Measurements from ENCODE around the gene VTI1A.
A peak's percentile ranks its signal among the peaks of the same experiment; 100 is the strongest.

The VTI1A gene

GRCh38 chr10:112779025-112779770, 332.2 kb downstream of the VTI1A start:
- no peak for DNase-seq (ENCODE audit: low spot score)

GRCh38 chr10:112782200-112782907, 335.3 kb downstream of the VTI1A start:
- no peak for DNase-seq (ENCODE audit: low spot score)

DNA sequence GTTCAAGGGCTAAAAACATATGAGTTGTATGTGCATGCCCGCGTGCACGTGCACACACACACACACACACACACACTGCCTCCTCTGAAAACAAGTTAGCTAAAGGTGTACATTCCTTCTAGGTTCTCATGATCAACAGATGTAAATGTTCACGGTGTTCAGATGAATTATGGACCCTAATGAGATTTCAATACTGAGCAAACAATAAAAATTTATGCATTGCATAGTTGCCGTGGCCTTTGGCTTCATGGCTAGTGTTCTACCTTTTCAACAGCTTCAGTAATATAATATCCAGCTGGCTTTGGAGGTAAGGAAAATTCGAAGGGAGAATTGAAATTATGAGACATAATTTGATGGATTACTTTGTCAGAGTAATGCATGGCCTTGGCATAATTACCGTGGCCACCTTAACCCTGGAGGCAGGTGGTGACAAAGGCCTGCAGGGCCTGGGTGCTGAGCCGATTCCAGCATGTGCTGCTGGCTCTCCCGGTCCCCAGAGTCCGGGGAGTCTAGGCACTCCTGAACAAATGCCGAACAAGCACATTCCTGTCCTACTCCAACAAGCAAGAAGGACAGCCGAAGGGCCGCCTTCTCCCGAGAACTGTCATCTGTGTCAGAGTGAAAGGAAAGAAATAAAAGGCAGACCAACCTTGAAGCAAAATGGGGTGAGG, 336.5 kb downstream of the VTI1A start:
- peak; percentile 39 for DNase-seq (ENCODE audit: low spot score)

DNA sequence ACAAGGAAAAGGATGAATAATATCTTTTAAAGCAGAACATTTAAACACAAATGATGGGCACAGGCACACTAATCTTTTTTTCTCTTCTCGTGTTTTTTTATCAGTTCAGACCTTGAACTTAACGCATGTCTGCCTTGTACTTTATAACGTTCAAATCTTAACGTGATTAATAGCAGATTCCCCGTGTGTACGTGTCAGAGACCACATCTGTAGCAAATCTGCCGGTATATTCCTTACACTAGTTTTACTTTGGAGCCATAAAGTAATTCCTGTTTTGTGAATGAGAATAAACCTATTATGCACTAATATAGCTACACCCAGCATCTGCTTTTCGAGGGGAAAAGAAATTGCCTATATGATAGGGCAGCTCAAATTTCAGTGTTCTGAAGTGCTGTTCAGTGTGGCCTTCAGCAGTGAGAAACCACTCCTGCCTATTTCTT, 337.0 kb downstream of the VTI1A start:
- DNase-seq (ENCODE audit: low spot score), result no peak

DNA sequence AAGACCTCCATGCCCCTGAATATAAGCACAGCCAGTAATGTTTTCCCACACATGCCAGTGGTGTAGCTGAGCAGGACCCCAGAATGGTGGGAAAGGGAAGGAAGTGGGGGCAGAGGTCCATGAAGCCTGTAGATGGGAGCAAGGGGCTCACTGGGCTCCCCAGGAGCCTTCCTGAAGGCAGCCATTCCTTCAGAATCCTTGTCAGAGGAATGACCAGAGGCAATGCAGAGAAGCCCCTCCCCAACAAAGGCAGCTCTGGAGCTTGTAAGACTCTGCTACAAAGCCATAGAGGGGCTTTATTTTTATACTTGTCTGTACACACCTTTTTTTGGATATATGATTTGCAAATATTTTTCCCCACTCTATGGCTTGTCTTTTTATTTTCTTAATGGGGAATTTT, 338.1 kb downstream of the VTI1A start:
- no peak for DNase-seq (ENCODE audit: low spot score)

- no peak for DNase-seq (ENCODE audit: low spot score)
Measured at GRCh38 chr10:112789248-112789647, 342.2 kb downstream of the VTI1A start.

- DNase-seq (ENCODE audit: low spot score), result no peak
Measured at GRCh38 chr10:112790030-112790429, 343.0 kb downstream of the VTI1A start.

DNA sequence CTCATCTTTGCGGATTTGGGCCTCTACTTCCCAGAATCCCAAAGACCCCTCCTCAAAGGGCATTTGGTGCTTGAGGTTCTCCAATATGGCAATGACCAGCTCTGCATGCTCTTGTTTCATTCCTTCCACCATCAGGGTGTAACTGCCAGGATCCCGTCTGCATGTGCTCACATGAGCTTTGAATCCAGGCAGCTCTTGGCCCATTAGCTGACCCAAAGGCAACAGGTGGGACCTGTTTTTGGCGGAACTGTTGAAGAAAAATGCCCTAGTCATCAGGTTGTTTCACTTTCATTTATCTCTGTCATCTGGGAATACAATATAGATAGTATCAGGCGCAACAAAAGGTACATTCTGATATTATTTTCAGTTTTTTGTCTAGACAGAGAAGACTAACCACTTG, 343.9 kb downstream of the VTI1A start:
- no peak for DNase-seq (ENCODE audit: low spot score)

- DNase-seq (ENCODE audit: low spot score), result no peak
Measured at GRCh38 chr10:112791447-112791846, 344.4 kb downstream of the VTI1A start.

GRCh38 chr10:112792487-112793201, 345.6 kb downstream of the VTI1A start:
- peak; percentile 57 for DNase-seq (ENCODE audit: low spot score)

GRCh38 chr10:112793202-112793921, 346.3 kb downstream of the VTI1A start:
- DNase-seq (ENCODE audit: low spot score), result peak; percentile 46

- no peak for DNase-seq (ENCODE audit: low spot score)
Measured at GRCh38 chr10:112794201-112794600, 347.2 kb downstream of the VTI1A start.

- DNase-seq (ENCODE audit: low spot score), result no peak
Measured at GRCh38 chr10:112795067-112795466, 348.1 kb downstream of the VTI1A start.

DNA sequence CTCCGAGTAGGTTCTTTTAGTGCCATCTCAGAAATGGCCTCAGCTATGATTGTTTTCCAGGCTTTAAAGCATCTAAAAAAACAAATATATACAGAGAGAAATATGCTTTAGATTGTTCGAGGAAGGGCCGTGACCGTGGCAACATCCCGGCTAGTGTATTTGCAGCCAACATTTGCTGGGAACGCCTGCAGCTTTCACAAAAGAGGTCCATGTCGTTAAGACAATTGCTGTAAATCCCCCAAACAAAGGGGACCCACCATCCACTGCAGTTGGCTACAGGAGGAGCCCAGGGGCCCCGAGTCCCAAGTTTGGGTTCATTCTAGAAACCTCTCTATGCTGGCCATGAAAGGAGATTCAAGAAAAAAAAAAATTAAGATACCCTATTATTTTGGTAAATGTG, 350.2 kb downstream of the VTI1A start:
- no peak for DNase-seq (ENCODE audit: low spot score)

GRCh38 chr10:112797855-112798254, 350.8 kb downstream of the VTI1A start:
- no peak for DNase-seq (ENCODE audit: low spot score)

DNA sequence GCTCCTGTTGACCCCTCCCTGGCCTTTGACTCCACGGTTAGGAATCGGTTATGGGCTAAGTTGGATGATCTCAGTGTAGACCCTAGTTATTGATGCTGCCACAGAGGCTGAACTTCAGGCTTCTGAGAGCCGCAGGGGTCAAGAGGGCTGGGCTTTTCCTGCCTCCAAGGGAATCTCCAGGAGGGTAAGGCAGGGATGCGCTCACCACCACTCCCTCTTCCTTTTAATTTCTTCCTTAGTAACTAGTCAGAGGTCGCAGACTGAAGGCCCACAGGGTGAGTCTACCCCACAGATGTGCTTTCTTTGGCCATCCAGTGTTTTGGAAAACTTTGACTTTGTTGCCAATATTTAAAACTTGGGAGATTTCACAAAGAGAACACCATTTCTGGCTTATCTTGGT, 352.0 kb downstream of the VTI1A start:
- no peak for DNase-seq (ENCODE audit: low spot score)

DNA sequence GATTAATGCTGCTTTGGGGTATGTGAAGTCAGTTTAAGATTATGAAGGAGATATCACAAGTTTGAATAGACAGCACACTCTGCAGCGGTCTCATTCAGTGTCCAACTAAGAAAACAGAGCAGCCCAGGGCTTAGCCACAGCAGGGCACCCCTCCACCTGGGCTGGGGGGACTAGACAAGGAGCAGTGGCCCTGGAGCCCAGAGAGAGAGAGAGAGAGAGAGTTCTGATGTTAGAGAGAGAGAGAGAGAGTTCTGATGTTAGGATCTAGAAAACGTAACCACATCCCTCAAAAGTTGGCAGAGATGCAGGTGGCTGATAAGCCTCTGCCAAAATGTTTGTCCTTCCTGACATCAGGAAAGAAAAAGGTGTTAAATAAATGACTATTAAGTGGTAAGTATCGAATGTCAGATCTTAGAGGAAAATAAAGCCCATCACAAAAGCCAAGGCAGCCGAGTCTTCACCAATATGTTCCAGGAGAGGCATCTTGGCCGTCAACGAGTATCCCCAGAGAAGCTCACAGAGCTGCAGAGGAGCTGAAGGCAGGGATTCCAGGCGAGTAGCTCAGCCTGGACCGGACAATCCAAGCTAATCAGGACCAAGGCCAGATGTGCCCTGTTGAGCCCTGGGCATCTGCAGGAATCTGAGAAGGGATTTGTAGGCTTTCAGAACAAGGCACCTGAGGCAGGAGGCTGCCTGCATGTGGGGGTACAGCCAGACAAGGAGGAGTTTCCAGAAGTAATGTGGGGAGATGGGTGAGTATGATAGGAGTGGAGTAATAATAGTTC, 352.9 kb downstream of the VTI1A start:
- no peak for DNase-seq (ENCODE audit: low spot score)

GRCh38 chr10:112801004-112801403, 354.0 kb downstream of the VTI1A start:
- DNase-seq (ENCODE audit: low spot score), result no peak

GRCh38 chr10:112801748-112802147, 354.7 kb downstream of the VTI1A start:
- DNase-seq (ENCODE audit: low spot score), result no peak

DNA sequence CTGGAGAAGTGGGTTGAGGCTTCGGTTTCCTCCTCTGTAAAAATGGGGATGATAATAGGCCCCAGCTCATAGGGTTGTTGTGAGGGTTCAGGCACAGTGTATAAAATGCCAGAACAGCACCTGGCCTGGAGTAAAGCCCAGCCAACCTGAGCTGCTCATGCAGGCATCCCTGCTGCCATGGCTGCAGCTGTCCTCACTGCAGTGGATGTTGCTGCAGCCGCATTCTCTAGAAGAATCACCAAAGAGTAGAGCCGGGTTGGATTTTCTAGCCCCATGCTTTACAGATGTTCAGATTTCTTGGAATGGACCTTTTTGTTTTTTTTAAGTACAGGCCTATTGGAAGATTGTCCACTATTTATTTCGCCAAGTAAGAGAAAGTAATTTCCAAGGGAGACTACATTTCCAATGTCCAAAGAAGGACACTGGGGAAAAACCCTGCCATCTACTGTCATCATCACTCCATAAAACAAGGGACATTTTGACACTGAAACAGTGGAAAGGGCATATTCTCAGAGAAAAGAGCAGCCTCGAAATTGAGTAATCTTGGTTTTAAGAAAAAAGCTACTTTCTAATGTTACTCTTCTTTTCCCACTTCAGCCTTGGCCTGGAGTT, 355.5 kb downstream of the VTI1A start:
- DNase-seq (ENCODE audit: low spot score), result no peak
